GM18870 (cell line): ENCODE results near the gene DNAI2.
"Not testable (repeated sequence)": the region's sequence is repeated elsewhere in the genome, so short reads cannot be mapped to it uniquely, and the experiment has no call there.

Source experiments
- ATAC-seq: cut with Tn5 transposase; IDR thresholded peaks from one replicate; pipeline ENCODE4 v1.9.1; 2021; ENCODE audit warnings: moderate library complexity; ENCODE audit not compliant: unreplicated experiment

The DNAI2 gene

DNA sequence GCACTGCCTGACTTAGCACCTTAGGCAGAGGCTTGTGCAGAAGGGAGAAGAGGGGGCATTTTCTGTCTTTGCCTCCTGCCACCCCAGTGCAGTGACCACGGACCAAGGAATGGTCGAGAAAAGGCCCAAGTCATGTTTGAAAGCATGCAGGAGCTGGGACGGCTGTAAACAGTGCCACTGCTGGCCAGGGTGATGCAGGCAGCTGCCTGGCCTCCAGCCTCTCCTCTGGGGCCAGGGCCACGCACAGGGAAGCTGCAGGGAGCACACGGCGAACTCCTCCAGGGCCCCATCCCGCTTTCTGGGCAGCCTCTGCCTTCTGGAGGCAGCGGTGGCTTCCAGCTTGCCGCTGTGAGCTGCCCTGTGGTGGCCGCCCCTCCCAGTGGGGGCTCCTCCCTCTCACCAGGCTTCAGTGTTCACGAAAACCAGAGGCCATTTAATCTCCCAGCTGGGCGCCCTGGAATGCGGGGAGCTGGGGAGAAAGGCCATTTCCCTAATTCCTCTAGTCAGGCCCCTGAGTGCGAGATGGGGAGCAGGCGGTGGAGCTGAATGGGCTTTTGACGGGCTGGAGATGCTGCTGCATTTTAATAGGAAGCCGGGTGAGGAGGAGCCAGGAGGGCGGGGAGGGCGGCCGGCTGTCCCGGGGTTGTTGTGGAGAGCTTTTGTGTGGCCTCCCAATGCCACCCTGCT, 28.7 kb upstream of the DNAI2 start:
- ATAC-seq = no peak

DNA sequence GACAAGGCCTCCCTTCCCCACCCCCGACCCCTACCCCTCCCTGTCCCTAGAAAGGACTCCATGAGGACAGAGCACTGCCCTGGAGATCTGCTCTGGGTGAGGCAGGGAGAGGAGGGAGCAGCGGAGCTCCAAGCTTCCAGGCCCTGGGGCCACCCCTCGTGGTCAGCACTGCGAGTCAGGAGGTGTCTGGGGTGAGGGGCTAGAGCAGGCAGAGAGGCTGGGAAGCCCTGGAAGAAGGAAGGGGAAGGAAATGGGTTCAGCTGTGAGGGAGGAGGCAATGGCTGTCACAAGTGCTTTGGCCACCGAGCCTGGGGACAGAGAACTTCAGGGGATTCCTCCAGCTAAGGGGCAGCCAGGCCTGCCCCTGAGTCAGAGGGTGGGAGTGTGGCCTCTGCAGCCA, 28.2 kb upstream of the DNAI2 start:
- no peak for ATAC-seq

- no peak for ATAC-seq
Measured at GRCh38 chr17:74249590-74250270, 24.3 kb upstream of the DNAI2 start.

- no peak for ATAC-seq
Measured at GRCh38 chr17:74250324-74250995, 23.6 kb upstream of the DNAI2 start.

DNA sequence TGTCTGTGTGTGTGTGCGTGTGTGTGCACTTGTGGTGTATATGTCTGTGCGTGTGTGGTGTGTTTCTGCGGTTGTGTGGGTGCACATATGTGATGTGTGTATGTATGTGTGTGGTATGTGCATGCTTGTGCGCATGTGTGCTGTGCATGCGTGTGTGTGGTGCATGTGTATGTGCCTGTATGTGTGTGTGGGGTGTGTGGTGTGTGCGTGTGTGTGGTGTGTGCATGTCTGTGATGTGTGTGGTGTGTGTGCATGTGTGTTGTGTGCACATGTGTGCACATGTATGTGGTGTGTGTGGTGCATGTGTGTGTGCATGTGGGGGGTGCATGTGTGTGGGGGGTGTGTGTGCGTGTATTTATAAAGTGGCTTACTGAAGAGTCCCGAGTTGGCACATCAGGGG, 23.0 kb upstream of the DNAI2 start:
- no peak for ATAC-seq

DNA sequence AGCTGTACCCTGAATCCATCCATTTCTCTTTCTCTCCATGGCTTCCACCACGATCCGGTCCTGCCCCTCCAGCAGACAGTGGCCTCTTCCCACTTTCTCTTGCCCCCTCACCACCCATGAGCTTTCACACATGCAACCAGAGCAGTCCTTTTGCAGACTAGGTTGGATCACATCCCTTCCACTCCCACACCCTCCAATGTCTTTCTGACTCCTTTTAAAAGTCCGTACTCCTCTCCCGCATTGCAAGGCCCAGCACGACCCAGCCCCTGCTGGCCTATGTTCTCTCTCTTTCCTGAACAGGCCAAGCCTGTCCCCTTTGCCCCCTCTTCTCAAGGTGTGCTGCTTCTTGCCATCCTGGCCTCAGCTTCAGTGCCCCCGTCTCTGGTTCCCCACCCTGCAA, 22.5 kb upstream of the DNAI2 start:
- ATAC-seq = no peak

DNA sequence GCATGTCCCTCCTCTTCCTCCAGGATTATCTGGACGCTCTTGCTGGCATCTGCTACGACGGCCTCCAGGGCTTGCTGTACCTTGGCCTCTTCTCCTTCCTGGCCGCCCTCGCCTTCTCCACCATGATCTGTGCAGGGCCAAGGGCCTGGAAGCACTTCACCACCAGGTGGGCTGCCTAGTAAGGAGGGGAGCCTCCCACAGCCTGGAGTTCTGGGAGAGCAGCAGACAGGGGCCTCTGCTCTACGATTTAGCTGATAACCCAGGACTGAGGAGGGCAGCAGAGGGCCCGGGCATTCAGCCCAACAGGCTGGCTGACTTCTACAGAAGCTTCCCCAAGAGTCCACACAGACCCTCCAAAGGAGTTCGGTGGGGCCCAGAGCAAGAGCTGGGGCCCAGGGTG, 21.8 kb upstream of the DNAI2 start:
- ATAC-seq = no peak

- ATAC-seq = no peak
Measured at GRCh38 chr17:74253036-74253435, 21.0 kb upstream of the DNAI2 start.

DNA sequence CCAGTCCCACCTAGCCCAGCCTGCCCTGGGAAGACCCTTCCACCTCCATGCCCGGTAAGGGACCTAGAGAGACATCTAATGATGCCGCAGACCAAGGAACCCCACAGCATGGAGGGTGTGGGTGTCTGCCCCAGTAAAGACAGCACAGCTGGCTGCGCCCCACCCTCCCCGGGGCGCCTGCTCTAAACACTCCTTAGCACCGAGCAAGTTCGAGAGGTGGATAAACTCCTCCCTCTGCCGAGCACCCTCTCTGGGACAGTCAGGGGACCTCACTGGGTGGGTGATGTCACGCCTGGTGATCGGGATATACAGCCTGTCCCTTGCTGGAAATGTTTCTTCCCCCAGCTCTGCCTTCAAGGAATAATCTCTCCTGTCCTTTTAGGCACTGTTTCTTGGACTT, 16.7 kb upstream of the DNAI2 start:
- ATAC-seq = no peak

GRCh38 chr17:74259667-74260524, 14.1 kb upstream of the DNAI2 start:
- ATAC-seq = no peak

DNA sequence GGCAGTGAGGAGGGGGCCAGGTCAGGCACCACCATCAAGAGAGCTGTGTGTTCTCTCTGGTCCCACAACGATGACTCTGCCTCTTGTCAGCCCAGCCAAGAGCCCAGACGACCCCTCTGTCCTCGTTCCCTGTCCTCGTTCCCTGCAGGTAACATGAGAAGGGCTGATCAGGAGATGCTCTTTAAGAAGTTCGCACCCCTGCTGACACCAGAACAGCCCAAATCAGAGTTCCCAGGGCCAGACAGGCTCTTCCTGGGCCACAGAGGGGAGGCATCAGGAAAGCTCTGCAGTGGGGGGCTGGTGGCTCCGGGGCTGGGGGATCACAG, 13.5 kb upstream of the DNAI2 start:
- no peak for ATAC-seq

DNA sequence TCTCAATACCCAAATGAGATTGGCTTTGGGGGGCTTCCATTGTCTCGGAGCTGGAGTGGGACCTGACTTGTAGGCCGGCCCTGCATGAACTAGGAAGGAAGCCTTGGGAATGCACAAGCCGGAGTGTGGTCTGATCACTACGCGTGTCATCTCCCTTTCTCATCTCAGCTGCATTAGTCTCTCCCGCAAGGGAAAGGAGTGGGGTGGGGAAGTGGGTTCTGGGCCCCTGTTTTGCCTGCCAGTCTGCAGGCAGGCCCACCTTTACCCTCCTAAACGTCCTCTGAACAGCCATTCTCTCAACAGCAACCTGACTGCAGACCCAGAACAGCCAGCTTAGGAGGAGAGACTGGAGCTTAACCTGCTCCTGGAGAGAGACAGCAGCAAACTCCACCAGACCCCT, 11.4 kb upstream of the DNAI2 start:
- ATAC-seq = no peak

- not testable (repeated sequence) for ATAC-seq
Measured at GRCh38 chr17:74267054-74267453, 7.0 kb upstream of the DNAI2 start.

DNA sequence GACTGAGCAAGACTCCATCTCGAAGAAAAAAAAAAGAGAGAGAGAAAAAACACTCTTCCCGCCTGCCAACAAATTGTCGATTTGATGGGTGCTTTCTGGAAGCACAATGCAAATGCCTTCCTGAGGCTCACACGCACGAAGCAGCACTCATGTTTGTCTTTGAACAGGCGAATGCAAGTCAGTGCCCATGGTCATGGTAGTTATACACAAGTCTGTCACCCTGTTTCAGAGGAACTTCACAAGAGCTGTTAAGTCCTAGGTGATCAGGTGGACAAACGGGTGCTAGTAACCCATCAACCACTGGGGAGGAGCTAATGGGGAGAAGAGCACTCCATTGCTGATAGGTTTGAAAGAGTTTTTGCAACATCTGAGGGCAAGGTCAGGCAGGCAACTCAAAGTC, 6.5 kb upstream of the DNAI2 start:
- ATAC-seq = no peak

DNA sequence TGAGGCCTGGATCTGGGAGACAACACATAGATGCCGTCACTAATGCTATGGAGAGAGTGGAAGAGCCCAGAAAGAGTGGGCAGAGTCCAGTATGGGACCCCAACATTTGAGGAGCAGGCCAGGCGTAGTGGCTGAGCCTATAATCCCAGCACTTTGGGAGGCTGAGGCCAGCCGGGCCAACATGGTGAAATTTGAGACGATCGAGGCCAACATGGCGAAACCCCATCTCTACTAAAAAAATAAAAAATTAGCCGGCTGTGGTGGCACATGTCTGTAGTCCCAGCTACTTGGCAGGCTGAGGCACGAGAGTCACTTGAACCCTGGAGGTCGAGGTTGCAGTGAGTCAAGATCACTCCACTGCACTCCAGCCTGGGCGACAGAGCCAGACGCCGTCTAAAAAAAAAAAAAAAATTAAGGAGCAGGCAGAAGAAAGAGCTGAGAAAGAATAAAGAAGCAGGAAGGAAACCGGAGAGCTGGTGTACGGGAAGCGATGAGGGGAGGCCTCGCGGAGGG, 6.0 kb upstream of the DNAI2 start:
- ATAC-seq = no peak

DNA sequence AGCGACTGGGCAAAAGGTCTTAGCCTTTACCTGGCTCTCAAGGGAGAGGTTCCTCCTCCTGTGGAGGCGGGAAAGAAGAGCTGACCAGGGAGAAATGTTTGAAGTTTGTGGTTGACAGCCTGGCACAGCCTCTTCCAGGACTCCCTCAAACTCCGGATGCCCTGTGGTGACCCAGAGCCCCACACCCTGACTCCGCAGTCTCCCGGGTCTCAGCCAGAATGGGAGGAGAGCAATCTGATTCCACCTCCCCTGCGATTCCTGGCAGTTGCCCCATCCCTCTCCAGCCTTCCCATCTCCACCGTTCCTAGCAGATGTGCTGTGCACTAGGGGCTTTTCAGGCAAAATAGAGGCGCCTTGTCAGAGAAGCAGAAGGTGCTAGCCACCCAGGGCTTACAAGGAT, 5.5 kb upstream of the DNAI2 start:
- no peak for ATAC-seq

- no peak for ATAC-seq
Measured at GRCh38 chr17:74270333-74270732, 3.7 kb upstream of the DNAI2 start.

DNA sequence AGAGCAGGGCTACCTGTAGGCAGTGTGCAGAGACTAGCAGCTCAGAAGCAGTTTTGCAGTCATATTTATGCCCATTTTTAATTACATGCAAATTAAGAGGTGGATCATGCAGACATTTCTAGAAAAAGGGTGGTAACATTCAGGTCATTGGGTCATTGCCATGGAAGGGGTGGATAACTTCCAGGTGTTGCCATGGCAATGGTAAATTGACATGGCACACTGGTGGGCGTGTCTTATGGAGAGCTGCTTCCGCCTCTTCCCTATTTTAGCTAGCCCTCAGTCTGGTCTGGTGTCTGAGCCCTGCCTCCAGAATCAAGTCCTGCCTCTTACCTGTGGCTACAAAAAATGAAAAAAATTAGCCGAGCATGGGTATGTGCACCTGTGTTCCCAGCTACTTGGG, 2.8 kb upstream of the DNAI2 start:
- no peak for ATAC-seq

GRCh38 chr17:74271901-74272561, 2.0 kb upstream of the DNAI2 start:
- ATAC-seq = no peak

GRCh38 chr17:74272731-74273201, 1.3 kb upstream of the DNAI2 start:
- ATAC-seq = no peak
